ENCODE data around the gene LRRC25.

LRRC25 gene

DNA sequence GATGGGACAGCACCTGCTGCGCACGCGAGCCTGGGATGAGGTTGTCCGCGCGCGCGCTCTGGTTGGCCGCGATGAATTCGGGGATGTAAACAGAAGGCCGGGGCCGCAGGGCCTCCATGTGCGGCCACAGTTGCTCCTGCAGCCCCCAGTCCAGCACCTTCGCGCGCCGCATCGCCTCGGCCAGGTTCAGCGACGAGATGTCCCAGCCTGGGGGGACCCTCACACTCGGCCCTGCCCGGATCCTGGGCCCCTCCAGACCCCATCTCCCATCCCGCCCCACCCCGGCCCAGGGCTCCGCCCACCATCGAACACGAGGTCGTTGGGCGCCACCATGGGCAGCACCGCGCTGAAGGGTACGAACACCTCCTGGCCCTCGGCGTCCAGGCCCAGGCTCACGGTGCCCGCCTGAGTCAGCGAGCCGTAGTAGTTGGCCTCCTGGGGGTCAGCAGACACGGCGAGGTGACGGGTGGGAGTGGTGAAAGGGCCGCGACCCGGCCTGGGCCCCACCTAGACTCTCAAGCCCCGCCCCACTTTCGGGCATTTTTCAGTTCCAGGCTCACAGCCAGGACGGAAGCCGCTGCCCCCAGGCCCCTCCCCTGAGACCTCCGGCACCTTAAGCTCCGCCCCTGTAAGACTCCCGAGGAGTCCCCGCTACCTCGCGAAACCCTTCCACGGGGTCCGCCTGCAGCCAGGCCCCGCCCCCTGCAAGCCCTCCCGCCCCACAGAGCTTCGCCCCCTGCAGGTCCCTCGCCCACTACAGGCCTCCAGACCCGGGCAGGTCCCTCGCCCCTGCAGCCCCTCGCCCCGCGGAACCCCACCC, 39.5 kb upstream of the LRRC25 start:
- peak in 18 of 42 donors; percentile 26 to 72 (median 59) for DNase-seq
- intact Hi-C loops (cut with DNase I): no loop called here

DNA sequence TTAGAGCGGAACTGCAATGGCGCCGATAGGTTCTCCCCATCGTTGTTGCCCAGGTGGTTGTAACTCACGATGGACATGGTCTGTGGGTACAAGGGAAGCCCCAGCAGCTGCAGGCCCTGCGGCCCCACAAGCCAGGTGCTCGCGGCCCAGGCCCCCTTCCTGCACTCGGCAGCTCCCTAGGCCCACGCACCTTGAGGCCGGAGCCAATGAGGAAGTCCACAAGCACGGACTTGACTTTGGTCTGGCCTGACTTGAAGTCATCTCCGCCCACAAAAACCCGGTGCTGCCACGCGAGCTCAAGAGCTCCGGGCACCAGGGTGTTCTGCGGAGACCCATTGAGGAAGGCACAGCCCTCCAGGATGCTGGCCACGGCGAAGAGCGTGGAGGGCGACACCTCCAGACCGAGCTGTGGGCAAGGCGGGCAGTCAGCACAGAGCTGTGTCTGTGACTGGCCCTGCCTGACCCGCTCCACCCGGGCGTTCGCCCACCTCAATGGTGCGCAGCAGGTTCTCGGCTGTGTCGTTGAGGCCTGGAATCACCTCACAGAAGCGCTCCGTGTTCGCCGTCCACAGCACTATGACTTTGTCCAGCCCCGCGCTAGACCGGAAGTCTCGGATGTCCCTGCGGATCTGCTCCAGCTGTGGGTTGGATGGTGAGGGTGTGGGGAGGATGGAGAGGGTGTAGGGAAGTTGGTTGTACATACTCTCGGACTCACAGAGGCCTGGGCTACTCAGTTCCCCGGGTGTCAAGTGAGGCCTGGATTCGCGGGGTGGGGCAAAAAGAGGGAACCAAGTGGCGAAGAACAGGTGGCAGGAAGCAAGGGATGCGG, 38.6 kb upstream of the LRRC25 start:
- DNase-seq: no peak
- intact Hi-C loops (cut with DNase I): no loop called here

DNA sequence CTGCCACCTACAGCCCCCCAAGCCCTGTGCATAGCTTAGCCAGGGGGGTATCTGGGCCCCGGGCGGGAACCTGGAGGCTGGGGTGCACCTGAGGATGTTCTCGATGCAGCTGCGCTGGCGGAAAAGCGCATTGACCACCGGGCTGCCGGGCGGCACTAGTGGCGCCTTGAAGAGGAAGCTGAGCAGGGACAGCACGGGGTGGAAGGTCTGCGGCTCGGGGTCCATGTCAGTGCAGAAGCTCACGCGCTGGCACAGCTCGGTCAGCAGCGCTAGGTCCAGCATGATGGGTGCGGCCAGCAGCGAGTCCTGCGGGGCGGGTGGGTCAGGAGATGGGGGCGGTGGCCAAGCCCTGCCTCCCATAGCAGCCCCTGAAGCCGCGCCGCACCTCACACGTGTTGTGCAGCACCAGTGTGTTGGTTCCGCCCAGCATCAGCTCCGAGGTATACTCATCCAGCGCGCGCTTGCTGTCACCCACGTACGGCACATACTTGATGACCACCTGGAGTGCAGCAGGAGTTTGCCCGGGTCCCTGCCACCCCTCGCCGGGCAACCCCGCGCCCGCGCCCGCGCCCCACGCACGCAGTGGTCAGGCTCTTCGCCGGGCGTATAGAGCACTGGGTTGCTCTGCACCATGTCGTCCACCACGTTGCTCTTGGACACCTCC, 37.9 kb upstream of the LRRC25 start:
- no peak for DNase-seq
- intact Hi-C loops (cut with DNase I): no loop called here

DNA sequence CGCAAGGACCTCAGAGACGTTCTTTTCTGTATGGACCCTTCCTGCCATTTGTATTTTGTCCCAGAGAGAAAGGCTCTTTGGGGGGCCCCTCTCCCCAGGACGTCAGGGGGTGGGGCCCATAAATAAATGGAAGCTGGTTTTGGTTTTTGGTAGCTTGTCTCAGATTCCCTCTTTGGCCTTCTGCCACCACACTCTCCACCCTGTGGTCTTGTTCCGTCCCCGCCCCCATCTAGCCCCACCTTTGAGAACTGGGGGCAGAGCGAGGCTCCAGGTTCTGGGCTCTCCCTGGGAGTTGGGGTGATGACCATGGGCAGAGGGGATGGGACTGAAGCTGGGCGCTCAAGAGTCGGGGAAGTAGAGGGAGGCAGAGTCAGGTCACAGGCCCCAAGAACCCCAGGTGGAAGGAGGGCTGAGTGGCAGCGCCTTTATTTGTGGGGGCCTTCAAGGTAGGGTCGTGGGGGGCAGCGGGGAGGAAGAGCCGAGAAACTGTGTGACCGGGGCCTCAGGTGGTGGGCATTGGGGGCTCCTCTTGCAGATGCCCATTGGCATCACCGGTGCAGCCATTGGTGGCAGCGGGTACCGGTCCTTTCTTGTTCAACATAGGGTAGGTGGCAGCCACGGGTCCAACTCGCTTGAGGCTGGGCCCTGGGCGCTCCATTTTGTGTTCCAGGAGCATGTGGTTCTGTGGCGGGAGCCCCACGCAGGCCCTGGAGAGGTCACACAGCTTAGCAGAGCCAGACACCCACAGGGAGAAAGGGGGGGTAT, 37.2 kb upstream of the LRRC25 start:
- intact Hi-C loops (cut with DNase I): no loop called here
- peak in 1 of 42 donors; percentile 9 for DNase-seq

DNA sequence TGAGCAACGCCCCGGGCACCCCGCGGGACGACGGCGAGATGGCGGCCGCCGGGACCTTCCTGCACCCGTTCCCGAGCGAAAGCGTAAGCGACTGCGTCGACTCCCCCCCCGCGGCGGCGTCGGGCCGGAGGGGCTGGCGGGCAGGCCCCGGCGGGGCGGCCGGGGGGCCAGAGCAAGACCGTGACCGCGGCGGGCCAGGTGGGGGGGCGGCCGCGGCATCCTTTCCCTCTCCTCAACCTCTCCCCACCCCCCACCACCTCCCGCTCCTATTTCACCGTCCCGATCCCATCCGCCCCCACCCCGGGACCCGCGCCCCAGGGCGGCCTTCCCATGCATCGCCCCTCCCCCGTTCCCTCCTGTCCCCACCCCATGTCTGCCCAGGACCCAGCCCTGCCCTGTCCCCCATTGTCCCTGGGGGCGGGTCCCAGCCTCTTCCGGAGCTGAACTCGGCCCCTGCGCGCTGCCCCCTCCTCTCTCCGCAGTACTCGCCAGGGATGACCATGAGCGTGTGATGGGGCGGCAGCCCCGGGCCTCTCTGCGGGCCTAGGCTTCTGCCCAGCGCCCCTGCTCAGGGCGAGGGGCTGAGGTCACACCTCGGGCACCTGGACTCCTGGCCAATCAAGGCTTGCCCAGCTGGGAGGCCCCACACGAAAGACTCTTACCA, 36.4 kb upstream of the LRRC25 start:
- intact Hi-C loops (cut with DNase I): no loop called here
- no peak for DNase-seq

DNA sequence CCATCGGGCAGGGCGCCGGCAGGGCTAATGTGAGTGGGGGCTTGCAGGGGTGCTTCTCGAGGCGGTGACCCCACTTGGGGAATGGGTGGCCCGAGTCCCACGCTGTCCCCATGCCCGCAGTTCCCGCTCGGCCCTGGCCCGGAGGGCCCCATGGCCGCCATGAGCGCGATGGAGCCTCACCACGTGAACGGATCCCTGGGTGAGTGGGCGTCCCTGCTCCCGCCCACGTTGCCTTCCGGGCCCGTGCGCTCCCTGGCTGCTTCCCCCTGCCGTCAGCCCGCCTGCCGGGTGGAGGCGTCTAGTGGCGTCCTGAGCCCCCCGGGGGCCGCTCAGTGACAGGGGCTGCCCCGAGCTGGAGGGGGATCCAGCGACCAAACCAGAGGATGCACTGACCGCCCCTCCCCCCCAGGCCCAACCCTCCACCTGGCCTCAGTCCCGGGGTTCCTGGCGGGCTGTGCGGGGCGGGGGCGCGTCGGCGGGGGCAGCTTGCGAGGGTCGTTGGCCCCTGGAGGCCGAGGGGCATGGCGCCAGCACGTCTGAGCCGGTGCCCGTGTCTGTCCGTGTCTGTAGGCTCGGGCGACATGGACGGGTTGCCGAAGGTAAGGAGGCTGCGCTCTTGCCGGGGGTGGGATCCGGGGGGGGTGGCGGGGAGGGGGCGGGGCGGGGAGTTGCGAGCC, 35.7 kb upstream of the LRRC25 start:
- intact Hi-C loops (cut with DNase I): no loop called here
- peak in 24 of 42 donors; percentile 35 to 79 (median 62) for DNase-seq

DNA sequence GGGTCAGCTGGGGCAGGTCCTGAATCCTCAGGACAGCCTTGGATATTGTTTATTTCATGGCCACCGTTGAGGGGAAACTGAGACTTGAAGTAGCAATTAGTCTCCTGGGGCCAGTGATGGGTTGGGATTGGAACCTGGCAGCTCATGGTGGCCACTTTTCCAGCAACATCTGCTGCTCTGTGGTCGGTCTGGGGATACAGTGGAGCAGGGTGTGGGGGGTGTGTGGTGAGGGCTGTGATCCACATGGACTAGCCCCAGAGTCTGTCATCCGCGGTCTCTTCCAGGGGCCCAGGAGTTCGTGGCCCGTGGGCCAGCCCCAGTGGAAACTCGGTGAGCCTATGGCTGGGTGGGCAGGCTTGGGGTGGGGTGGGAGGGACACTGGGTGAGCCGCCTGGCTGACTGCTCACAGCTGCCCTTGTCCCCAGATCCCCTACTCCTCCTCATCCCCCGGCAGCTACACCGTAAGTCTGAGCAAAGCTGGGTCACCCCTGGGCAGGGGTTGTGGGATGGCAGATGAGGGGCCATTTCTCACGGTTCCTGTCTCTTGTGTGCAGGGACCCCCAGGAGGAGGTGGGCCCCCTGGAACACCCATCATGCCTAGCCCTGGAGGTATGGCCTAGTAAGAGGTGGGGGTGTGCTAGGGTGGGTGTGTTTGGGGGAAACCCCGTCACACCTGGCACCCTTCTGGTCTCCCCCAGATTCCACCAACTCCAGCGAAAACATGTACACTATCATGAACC, 35.0 kb upstream of the LRRC25 start:
- no peak for DNase-seq
- intact Hi-C loops (cut with DNase I): no loop called here

DNA sequence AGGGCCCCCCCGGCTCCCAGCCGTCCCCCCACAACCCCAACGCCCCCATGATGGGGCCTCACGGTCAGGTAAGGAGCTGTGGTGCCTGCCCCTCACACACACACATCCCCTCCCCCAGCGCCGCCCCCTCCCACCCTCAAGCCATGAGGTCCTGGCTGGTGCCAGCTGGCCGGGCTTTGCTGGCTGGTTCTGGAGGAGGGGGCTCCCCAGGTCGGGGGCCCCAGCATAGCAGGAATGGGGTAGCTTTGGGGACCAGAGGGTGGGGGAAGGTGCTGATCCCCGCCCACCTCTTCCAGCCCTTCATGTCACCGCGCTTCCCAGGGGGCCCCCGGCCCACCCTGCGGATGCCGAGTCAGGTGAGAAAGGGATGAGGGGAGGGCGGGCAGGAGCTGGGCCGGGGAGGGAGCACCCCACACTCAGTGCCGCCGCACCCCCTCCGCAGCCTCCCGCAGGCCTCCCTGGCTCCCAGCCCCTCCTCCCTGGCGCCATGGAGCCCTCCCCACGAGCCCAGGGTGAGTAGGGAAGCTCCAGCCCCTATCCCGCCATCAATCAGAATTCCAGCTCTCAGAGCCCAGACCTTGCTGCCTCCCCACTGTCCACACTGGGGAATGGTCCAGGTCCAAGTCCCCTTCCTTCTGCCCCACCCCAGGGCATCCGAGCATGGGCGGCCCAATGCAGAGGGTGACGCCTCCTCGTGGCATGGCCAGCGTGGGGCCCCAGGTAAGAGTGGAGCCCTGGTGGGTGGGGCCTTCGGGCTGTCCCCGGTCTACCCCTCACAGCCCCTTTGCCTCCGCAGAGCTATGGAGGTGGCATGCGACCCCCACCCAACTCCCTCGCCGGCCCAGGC, 34.2 kb upstream of the LRRC25 start:
- DNase-seq: no peak
- intact Hi-C loops (cut with DNase I): no loop called here

DNA sequence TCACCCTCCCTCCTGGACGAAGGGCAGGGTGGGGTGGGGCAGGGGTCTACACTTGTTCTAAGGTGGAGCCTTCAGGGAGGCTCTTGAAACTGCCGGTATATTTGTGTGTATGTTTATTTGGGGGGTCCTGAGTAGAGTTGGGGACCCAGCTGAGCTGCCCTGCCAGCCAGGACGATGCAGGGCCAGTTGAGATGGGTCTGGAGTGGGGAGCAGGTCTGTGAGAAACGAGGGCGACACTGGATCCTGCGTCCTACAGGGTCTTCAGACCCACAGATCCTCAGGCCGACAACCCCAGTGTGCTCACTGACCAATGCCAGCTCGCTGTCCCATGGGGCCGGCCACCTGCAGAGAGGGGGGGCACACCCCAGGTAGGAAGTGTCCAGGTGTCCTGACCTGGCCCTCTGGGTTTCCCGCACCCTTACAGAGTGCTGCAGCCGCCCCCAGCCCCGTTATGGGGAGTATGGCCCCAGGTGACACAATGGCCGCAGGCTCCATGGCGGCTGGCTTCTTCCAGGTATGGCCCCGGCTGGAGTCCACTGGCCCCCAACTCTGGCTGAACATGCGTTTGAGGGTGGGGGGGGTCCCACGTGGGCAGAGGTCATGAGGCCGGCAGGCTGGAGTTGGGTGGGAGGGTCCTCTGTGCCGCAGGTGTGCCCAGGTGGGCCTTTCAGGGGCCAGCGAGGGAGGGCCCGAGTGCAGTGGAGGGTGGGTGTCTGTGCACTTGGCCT, 33.2 kb upstream of the LRRC25 start:
- intact Hi-C loops (cut with DNase I): no loop called here
- DNase-seq: no peak

DNA sequence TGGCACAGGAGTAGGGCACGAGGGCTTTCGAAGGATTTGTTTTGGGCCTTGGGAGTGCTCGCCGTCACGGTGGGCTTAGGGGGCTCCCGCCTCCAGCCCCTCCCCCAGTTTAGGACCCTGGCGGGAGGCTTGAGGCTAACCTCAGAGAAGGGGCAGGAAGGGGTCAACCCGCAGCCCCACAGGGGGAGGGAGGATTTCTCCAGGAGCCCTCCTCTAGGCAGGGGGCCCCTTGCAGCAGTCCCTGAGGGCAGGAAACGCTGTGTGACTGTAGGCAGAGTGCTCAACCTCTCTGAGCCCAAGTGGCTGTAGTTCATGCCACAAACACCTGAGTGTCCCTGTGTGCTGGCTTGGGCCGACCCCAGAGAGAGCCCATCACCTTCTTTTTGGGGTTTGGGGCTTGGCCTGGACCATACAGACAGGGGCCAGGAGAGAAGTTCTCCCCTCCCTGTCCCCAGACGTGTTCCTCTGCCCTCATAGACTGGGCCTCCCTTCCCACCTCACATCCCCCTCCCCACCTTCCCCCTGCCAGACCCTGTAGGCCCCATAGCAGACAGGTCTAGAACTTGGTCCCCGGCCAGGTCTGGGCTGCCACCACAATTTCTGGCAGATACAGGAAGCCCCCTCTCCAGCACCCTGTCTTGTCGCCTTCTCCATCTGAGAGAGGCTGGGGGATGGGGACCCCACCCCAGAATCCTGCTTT, 32.4 kb upstream of the LRRC25 start:
- intact Hi-C loops (cut with DNase I): no loop called here
- no peak for DNase-seq

DNA sequence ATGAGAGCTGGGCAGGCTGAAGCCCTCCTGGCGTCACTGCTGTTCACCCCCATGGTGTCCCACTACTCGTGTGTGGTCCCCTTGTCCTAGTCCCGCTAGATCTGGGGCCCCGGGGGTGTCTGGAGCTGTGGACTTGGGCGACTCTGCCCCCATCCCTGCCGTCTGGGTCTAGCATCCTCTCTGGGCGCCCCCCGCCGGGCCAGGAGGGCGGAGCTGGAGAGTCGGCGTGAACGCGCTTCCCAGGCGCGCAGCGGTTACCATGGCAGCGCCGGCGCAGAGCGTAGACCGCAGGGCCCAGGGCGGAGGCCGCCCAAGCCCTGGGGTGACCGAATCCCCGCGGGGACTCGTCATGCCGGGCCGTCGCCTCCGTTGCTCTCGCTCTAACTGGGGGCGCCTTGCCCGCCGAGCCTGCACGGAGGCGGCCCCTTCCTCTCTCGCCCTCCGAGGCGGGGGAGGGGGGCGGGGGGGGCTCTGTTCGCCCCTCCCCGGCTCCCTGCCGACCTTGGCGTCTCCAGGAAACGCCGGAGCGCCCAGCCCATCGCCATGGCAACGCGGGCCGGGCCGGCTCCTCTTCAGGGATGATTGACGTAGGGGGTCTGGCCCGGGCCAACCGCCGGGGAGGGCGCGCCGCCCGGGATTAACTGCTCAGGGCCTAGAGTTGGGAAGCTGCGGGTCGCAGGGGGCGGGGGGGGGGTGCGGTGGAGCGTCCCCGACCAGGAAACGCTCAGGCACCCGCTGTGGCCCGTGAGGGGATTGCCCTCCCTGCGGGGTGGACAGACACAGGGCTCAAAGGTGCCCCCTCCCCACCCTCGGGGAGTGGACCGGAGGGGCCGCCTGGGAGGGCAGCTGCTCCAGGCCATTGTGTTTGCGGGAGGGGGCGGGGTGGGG, 31.6 kb upstream of the LRRC25 start:
- DNase-seq: peak in 41 of 42 donors; percentile 53 to 90 (median 77)

DNA sequence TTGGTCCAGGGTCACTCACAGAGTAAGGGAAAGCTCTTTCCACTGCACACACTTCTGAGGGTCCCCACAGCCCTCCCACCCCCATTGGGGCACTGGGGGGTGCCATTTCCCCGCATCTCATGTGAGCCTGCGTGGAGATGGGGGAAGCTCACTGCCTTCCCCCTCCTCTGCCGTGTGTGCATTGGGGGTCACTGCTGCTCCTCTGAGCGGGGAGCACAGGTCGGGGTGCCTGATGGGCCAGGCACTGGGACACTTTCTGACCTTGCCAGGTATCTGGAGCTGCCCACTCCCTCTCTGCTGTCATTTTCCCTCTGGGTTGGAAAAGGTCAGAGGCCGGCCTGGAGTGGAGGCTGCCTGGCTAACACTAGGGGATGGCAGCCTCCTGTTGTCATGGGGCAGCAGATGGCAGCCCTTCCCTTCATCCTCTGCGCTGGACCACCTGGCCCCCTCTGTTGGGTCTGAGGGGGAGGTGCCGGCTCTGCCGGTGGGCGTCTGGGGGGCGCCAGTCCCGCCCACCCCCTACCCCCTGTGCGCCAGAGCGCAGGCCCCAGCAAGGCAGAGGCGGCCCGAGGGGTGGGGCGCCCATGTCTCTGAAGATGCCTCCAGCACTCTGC, 30.9 kb upstream of the LRRC25 start:
- intact Hi-C loops (cut with DNase I): no loop called here

More for the DNA sequence above, 31.6 kb upstream of the LRRC25 start:
- intact Hi-C loops (cut with DNase I): no loop called here

DNA sequence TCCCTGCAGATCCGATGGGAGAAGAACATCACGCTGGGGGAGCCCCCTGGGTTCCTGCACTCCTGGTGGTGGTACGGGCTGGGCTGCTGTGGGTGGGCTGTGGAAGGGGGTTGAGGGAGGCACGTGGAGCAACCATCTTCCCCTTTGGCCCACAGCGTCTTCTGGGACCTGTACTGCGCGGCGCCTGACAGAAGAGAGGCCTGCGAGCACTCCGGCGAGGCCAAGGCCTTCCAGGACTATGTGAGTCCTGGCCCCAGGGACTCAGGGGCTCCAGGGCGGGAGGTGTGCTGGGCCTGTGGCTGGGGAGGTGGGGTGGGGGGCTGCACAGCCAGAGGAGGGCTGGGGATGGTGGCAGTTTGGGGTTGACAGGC, 30.3 kb upstream of the LRRC25 start:
- DNase-seq: no peak
- intact Hi-C loops (cut with DNase I): no loop called here

More for the DNA sequence above, 30.9 kb upstream of the LRRC25 start:
- peak in 1 of 42 donors; percentile 35 for DNase-seq
